Pulmonary artery endothelial cell (primary cell): ENCODE measurements around the gene NOL9. TPM values are rescaled to one million over a fixed set of nuclear protein-coding genes. Genes with fewer than 3 reads are reported as not detected.

Experiments
- total RNA-seq: library from RNA; depleted of rRNA; stranded (reverse); fragments of >200 nt; gene quantifications from 2 replicates; pipeline ENCODE4 v1.2.3, GENCODE V29; 2014

The NOL9 gene
- total RNA-seq, 1 donor from 2014 or later: 22.2 TPM

Other genes starting within 250 kb of the NOL9 start
- gene ACOT7, start 160.7 kb downstream of the NOL9 start, total RNA-seq: 57.1 and 69.0 TPM in 2 replicates
- 18.8 and 38.6 TPM in 2 replicates for gene HES2, start 134.6 kb downstream of the NOL9 start, total RNA-seq
- gene ESPN, start 129.7 kb downstream of the NOL9 start, total RNA-seq: 0.79 and 0.81 TPM in 2 replicates
- gene TNFRSF25, start 88.3 kb downstream of the NOL9 start, total RNA-seq: 8.4 and 8.8 TPM in 2 replicates
- 28.0 and 41.3 TPM in 2 replicates for gene PLEKHG5, start 62.8 kb downstream of the NOL9 start, total RNA-seq
- gene TAS1R1, start 794 bp upstream of the NOL9 start, total RNA-seq: 0.07 TPM in 1 of 2 replicates, not detected in the other
- 13.3 and 14.0 TPM in 2 replicates for gene ZBTB48, start 25.5 kb upstream of the NOL9 start, total RNA-seq
- gene KLHL21, start 48.4 kb upstream of the NOL9 start, total RNA-seq: 24.1 and 25.3 TPM in 2 replicates
- 11.8 and 12.3 TPM in 2 replicates for gene PHF13, start 59.2 kb upstream of the NOL9 start, total RNA-seq
- gene THAP3, start 70.4 kb upstream of the NOL9 start, total RNA-seq: 17.5 and 25.0 TPM in 2 replicates
- gene DNAJC11, start 147.3 kb upstream of the NOL9 start, total RNA-seq: 46.3 and 70.1 TPM in 2 replicates
- 36.7 and 54.0 TPM in 2 replicates for gene CAMTA1, start 230.9 kb upstream of the NOL9 start, total RNA-seq